ENCODE data around the gene GLS2. TPM values are rescaled to one million over a fixed set of nuclear protein-coding genes. Genes with fewer than 3 reads are reported as not detected.

Gene GLS2
- total and polyA plus RNA-seq, 9 of the 15 experiments (the other 6 are each of a cell fraction or from before 2014, with no cell fraction given), result 0.11 TPM; not detected in 8

GRCh38 chr12:56468216-56469006, 19.6 kb downstream of the GLS2 start, which contains the start of gene SPRYD4 (continued):
- 0 out of 2 replicates have a peak, but pooled peaks have one; percentile 55 for TF ChIP-seq STAT6 (CRISPR knock-in tag; IDR thresholded peaks at IDR 0.05)
- TF ChIP-seq SRF (CRISPR knock-in tag; IDR thresholded peaks at IDR 0.05), result peak in 1 of 2 experiments; percentile 58; a peak in 2 of 4 replicates
- TF ChIP-seq CEBPB (tag; IDR thresholded peaks at IDR 0.05), result no peak
- no peak for TF ChIP-seq NCOA2 (IDR thresholded peaks at IDR 0.05; ENCODE audit: partially characterized antibody in 2 of 2)
- TF ChIP-seq PCBP2 (IDR thresholded peaks at IDR 0.05; ENCODE audit: low read depth, low read length, poor library complexity, severe bottlenecking), result no peak
- TF ChIP-seq SMAD1 (IDR thresholded peaks at IDR 0.05; ENCODE audit: low read depth, low read length, partially characterized antibody), result peak; percentile 30
- TF ChIP-seq ELF1 (tag; IDR thresholded peaks at IDR 0.05), result peak; percentile 37; the same call in 1 of the 2 replicates
- peak; percentile 84 for TF ChIP-seq ZNF589 (CRISPR knock-in tag; IDR thresholded peaks at IDR 0.05; ENCODE audit: low read depth)
- peak; percentile 54; the same call in 1 of the 2 replicates for TF ChIP-seq LEF1 (IDR thresholded peaks at IDR 0.05)
- no peak for TF ChIP-seq PRPF4 (IDR thresholded peaks at IDR 0.05; ENCODE audit: insufficient read depth, low read depth, low read length, poor library complexity, severe bottlenecking)
- no peak for TF ChIP-seq TRIM28 (IDR thresholded peaks at IDR 0.05)
- TF ChIP-seq NRF1 (conservative IDR thresholded peaks at IDR 0.05 in 1 of 2, IDR thresholded peaks at IDR 0.05 in 1 of 2), result peak; percentile 87 to 89
- 0 out of 2 replicates have a peak, but pooled peaks have one; percentile 77 for TF ChIP-seq ZNF511 (CRISPR knock-in tag; IDR thresholded peaks at IDR 0.05)
- no peak for TF ChIP-seq HMBOX1 (IDR thresholded peaks at IDR 0.05)
- peak; percentile 94 for TF ChIP-seq TFAP4 (CRISPR knock-in tag; IDR thresholded peaks at IDR 0.05; ENCODE audit: borderline replicate concordance)
- peak; percentile 73 for TF ChIP-seq KAT2B (IDR thresholded peaks at IDR 0.05; ENCODE audit: low read depth, low read length)
- TF ChIP-seq ZFX (CRISPR knock-in tag; IDR thresholded peaks at IDR 0.05), result peak; percentile 76
- no peak for TF ChIP-seq PTBP1 (IDR thresholded peaks at IDR 0.05; ENCODE audit: low read depth, low read length)
- no peak for TF ChIP-seq ZNF586 (CRISPR knock-in tag; conservative IDR thresholded peaks at IDR 0.05)
- TF ChIP-seq ZNF280B (CRISPR knock-in tag; IDR thresholded peaks at IDR 0.05), result no peak
- no peak for TF ChIP-seq ZNF184 (CRISPR knock-in tag; IDR thresholded peaks at IDR 0.05)

All from K562 (cell line).